Camera-type eye (tissue), 1 donor: ENCODE data around the gene PRSS22. TPM values are rescaled to one million over a fixed set of nuclear protein-coding genes. Genes with fewer than 3 reads are reported as not detected.

Experiments used
- total RNA-seq: library from RNA; depleted of rRNA; stranded (reverse); fragments of >200 nt; gene quantifications from one replicate; pipeline ENCODE4 v1.2.3, GENCODE V29; 2014

Gene PRSS22, protein sequence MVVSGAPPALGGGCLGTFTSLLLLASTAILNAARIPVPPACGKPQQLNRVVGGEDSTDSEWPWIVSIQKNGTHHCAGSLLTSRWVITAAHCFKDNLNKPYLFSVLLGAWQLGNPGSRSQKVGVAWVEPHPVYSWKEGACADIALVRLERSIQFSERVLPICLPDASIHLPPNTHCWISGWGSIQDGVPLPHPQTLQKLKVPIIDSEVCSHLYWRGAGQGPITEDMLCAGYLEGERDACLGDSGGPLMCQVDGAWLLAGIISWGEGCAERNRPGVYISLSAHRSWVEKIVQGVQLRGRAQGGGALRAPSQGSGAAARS
- 1.2 TPM for total RNA-seq

DNA sequence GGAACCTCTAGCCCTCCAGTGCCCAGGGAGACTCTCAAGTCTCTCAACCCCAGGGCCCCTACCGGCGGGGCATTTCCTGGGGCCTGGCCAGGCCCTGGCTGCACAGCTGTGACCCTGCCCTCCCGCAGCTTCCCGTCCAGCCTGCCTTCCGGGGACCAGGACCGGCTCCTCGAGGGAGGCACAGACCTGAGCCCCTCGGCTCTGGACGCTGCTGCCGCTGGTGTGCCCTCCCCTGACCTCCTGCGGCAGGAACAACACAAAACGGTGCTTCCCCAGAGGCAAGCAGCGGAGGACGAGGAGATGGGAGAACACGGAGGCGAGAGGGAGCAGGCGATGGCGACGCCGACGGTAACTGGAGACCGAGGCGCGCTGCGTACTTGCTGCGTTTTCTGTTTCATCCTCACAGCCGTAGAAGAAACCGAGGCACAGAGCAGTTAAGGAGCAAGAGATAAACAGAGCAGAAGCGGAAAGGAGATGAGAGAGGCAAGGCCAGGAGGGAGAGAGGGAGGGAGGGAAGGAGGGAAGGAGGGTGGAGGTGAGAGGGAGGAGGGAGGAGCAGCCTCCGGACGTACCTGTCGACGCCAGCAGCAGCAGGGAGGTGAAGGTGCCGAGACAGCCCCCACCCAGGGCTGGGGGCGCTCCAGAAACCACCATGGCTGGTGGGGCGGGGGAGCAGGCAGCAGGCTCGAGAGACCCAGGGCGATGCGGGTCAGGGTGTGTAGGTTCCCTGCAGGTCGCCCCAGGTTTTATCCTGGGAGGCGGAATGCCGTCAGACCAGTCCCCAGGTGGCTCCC is at the start of gene PRSS22:
TSS of gene PRSS22 (minus strand) at position 720 of the 794 bp plus-strand sequence. CDS start at position 654, 66 bp downstream.

DNA sequence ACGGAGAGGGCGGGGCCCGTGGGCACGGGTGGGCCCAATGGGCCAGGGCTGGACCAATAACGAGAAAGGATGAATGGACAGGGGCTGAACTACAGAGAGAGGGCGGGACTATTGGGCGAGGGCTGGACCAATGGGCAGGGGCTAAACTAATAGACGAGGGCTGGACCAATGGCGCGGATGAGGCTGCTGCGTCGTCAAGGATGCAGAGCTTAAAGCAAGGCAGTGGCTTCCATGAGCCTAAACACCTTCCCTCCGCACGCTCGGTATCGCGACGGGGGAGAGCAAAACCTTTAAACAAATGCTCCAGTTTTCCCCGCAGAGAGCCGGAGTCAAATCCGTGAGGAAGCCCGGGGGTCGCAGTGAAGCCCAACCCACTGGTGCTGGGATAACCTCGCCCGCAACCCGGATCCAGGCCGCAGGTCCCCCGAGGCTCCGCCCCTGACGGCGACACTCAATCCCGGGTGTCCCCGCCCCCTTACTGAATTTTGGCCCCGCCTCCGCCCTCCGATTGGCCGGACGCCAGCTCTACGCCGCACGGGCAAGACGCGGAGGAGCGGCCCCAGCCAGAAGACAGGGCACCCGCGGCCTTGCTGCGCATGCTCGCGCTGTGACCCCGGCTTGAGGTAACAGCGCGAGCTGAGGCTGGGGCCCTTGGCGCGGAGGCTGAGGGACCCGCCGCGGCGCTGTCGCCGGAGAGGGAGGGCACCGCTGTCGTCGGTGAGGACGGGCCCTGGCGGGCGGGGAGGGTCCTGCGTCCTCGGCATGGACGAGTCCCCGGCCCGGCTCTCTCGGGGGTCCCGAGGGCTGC is 24.9 kb upstream of the PRSS22 start, which contains the start of gene FLYWCH2:
TSS of gene FLYWCH2 (plus strand) at position 566 of the 808 bp plus-strand sequence. CDS start 13,235 bp downstream, outside the sequence.

DNA sequence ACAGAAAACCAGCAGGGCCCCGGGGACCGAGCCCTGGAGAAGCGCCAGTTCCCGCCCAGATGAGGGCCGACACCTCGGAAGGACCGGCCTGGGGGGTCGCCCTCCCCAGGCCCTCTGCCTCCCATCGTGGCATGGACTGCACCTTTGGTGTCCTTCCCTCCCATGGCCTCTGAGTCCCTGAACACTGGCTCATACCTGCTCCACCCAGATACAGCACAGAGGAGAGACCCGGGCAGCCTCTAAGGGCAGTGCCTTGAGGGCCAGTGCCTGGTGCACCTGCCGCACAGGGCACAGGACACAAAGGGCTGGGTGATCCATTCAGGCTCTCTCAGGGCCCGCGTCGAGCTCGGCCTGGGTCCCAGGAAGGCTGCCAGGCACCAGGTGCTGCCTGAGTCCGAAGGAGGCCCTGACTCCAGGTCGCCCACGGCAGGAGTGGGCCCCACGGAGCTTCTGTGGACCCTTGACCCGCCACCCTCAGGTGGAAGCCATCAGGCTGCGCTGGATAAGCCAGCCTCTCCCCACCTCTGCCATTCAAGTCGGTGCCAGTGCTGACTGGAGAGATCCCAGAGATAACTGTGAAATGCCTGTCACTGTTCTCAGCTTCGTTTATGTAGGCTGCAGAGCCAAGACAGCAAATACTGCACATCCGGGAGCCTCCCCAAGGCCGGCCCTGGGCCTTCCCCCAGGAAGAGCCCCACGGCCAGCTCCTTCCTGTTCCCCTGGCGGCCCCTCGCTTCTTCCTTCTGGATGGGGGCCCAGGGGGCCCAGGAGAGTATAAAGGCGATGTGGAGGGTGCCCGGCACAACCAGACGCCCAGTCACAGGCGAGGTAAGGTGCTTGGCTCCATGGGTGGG is 28.2 kb downstream of the PRSS22 start, which contains the start of gene ZG16B:
TSS of gene ZG16B (plus strand) at position 803 of the 854 bp plus-strand sequence. CDS start 139 bp downstream, outside the sequence.

DNA sequence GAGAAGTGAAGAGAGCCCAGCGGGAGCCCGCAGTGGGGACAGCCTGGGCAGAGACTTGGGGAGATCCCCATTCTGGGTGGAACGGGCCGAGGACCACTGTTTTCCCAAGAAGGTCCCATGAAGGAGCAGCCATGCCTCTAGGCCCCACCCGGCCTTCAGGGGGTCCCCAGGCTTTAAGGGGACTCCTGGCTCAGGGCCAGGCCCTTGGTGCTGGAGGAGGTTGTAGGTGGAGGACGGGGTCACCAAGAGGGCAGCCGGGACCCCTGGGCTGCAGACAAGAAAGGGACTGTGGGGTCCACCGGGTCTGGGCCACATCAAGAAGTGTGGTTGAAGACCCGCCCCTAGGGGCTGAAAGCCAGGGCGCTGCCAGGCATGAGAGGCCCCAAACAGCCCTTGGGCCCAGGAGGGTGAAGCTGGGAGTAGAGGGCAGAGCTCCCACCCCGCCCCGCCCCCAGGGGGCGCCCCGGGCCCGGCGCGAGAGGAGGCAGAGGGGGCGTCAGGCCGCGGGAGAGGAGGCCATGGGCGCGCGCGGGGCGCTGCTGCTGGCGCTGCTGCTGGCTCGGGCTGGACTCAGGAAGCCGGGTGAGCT is 41.1 kb downstream of the PRSS22 start, which contains the start of gene PRSS21:
TSS of gene PRSS21 (plus strand) at position 487 of the 589 bp plus-strand sequence. CDS start at position 519, 32 bp downstream.

Other genes starting within 250 kb of the PRSS22 start
- 36.1 TPM for gene KCTD5, start 175.6 kb downstream of the PRSS22 start, total RNA-seq
- gene PRSS27, start 137.9 kb downstream of the PRSS22 start, total RNA-seq: 2.0 TPM
- 265 TPM for gene SRRM2, start 105.5 kb downstream of the PRSS22 start, total RNA-seq
- 283 TPM for gene ELOB, start 80.9 kb downstream of the PRSS22 start, total RNA-seq
- 2.9 TPM for gene PRSS33, start 70.6 kb downstream of the PRSS22 start, total RNA-seq
- gene PRSS41, start 59.7 kb downstream of the PRSS22 start, total RNA-seq: not detected
- gene PRSS21, start 40.9 kb downstream of the PRSS22 start, total RNA-seq: not detected
- gene ZG16B, start 27.9 kb downstream of the PRSS22 start, total RNA-seq: 4.8 TPM
- 46.7 TPM for gene FLYWCH2, start 25.0 kb upstream of the PRSS22 start, total RNA-seq
- gene FLYWCH1, start 53.8 kb upstream of the PRSS22 start, total RNA-seq: 35.2 TPM
- 1.6 TPM for gene KREMEN2, start 106.1 kb upstream of the PRSS22 start, total RNA-seq
- gene PAQR4, start 111.2 kb upstream of the PRSS22 start, total RNA-seq: 23.0 TPM
- 8.2 TPM for gene PKMYT1, start 122.3 kb upstream of the PRSS22 start, total RNA-seq
- gene CLDN9, start 154.8 kb upstream of the PRSS22 start, total RNA-seq: not detected
- not detected for gene CLDN6, start 160.0 kb upstream of the PRSS22 start, total RNA-seq
- gene TNFRSF12A, start 162.2 kb upstream of the PRSS22 start, total RNA-seq: 10.3 TPM
- 10.0 TPM for gene HCFC1R1, start 165.8 kb upstream of the PRSS22 start, total RNA-seq
- gene THOC6, start 165.9 kb upstream of the PRSS22 start, total RNA-seq: 10.3 TPM
- 3.1 TPM for gene BICDL2, start 178.8 kb upstream of the PRSS22 start, total RNA-seq
- 2.1 TPM for gene MMP25, start 188.4 kb upstream of the PRSS22 start, total RNA-seq
- gene IL32, start 207.5 kb upstream of the PRSS22 start, total RNA-seq: 33.9 TPM
- gene ZSCAN10, start 241.1 kb upstream of the PRSS22 start, total RNA-seq: not detected